ENCODE results near the gene ZCCHC14.

GRCh38 chr16:87389245-87389644 is 103.6 kb downstream of the ZCCHC14 start:
- TF ChIP-seq, protein P1, sequence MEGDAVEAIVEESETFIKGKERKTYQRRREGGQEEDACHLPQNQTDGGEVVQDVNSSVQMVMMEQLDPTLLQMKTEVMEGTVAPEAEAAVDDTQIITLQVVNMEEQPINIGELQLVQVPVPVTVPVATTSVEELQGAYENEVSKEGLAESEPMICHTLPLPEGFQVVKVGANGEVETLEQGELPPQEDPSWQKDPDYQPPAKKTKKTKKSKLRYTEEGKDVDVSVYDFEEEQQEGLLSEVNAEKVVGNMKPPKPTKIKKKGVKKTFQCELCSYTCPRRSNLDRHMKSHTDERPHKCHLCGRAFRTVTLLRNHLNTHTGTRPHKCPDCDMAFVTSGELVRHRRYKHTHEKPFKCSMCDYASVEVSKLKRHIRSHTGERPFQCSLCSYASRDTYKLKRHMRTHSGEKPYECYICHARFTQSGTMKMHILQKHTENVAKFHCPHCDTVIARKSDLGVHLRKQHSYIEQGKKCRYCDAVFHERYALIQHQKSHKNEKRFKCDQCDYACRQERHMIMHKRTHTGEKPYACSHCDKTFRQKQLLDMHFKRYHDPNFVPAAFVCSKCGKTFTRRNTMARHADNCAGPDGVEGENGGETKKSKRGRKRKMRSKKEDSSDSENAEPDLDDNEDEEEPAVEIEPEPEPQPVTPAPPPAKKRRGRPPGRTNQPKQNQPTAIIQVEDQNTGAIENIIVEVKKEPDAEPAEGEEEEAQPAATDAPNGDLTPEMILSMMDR (IDR thresholded peaks at IDR 0.05), result no peak
- TF ChIP-seq POLR2A (IDR thresholded peaks at IDR 0.05), result no peak
- no peak for TF ChIP-seq EP300 (IDR thresholded peaks at IDR 0.05)

Data from upper lobe of left lung (tissue), 4 donors.